ENCODE data around the gene STXBP2.

GRCh38 chr19:7628589-7629311 lies 8.2 kb upstream of the STXBP2 start:
- no peak for TF ChIP-seq CTCF (IDR thresholded peaks at IDR 0.05)
- no peak for TF ChIP-seq POLR2A (IDR thresholded peaks at IDR 0.05)
